GM23248 (cell line): Measurements from ENCODE around the gene MRO.

Source experiments
- EZH2 ChIP-seq: fragments of 200-600 bp; sonication (generic); IDR thresholded peaks from 2 replicates; pipeline ENCODE4 v1.6.1; 2018; ENCODE audit warnings: antibody characterized with exemption, mild to moderate bottlenecking; ENCODE audit not compliant: insufficient read depth, poor library complexity, severe bottlenecking
- EZH2phosphoT487 ChIP-seq: fragments of 200-600 bp; sonication (generic); IDR thresholded peaks from 2 replicates; pipeline ENCODE4 v1.6.1; 2018; ENCODE audit warnings: antibody characterized with exemption, moderate library complexity, mild to moderate bottlenecking, low read depth; ENCODE audit not compliant: insufficient read depth

- TF ChIP-seq EZH2 (no peak), EZH2phosphoT487 (no peak)
Measured at GRCh38 chr18:50745945-50746344, 73.9 kb downstream of the MRO start.
